Body of pancreas (tissue), 4 donors: ENCODE results near the gene KIAA0232.

Source experiments
- POLR2A ChIP-seq, 3 donors: fragments of 450-650 bp; IDR thresholded peaks; one replicate each; pipeline ENCODE4 v1.6.1; 2016; ENCODE audit warnings: antibody characterized with exemption in 3 of 3, mild to moderate bottlenecking in 2 of 3
- TF ChIP-seq, protein P1 (sequence below), 7 experiments: fragments of 450-650 bp in 4 of 7; fragments of 200-600 bp in 3 of 7; sonication (generic) in 3 of 7; IDR thresholded peaks; one replicate each; pipeline ENCODE4 v1.5.1; 2016 to 2019; ENCODE audit warnings: antibody characterized with exemption in 7 of 7

DNA sequence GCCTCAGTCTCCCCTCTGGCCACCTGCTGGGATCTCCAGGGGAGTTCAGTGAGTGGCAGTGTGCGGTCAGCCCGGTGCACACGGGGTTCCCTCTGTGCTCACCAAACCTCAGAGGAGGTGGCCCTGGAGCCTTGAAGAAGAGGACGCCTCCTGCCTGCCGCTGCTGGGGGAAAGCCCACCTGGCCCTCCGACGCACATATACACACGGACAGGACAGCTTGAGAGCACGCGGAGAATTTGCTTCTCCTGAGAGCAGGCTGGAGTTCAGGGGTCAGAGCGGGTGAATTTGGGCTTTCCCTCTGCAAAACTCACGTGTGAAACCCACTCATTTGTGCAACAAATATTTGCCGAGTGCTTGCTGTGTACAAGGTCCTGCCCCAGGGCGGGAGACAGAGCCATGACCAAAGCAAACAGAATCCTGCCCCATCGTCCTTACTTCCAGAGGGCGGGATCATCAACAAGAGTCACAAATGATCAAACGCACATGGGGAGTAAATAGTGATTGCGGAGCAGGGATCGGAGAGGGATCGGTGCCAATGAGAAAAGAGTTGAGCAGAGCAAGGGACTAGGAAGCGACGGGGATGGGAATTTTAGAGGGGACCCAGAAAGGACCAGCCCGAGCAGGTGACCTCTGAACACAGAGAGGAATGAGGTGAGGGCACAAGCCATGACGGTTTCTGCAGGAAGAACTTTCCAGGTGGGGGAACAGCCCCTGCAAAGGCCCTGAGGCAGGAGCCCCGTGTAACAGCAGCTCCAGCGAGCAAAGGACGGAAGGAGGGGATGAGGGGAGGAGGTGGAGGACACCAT, 49.0 kb upstream of the KIAA0232 start:
- TF ChIP-seq, protein P1, sequence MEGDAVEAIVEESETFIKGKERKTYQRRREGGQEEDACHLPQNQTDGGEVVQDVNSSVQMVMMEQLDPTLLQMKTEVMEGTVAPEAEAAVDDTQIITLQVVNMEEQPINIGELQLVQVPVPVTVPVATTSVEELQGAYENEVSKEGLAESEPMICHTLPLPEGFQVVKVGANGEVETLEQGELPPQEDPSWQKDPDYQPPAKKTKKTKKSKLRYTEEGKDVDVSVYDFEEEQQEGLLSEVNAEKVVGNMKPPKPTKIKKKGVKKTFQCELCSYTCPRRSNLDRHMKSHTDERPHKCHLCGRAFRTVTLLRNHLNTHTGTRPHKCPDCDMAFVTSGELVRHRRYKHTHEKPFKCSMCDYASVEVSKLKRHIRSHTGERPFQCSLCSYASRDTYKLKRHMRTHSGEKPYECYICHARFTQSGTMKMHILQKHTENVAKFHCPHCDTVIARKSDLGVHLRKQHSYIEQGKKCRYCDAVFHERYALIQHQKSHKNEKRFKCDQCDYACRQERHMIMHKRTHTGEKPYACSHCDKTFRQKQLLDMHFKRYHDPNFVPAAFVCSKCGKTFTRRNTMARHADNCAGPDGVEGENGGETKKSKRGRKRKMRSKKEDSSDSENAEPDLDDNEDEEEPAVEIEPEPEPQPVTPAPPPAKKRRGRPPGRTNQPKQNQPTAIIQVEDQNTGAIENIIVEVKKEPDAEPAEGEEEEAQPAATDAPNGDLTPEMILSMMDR (IDR thresholded peaks at IDR 0.05): no peak
- no peak for TF ChIP-seq POLR2A (IDR thresholded peaks at IDR 0.05)
